ENCODE data around the gene ACBD6. TPM values are rescaled to one million over a fixed set of nuclear protein-coding genes. Genes with fewer than 3 reads are reported as not detected.

ACBD6 gene
- total RNA-seq, 2 donors from 2014 or later = 43.2 to 54.5 TPM

DNA sequence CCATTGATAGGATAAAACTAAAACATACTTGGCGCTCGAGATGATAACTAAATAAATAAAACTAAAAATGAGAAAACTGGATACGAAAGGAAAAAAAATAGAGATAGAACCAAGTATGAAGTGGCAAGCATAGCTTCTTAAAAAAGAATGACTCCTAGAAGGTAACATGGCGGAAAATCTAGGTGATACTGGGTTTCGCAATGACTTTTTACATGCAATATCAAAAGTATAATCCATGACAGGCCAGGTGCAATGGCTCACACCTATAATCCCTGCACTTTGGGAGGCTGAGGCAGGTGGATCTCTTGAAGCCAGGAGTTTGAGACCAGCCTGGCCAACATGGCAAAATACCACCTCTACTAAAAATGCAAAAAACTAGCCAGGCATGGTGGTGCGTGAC, 70.7 kb downstream of the ACBD6 start:
- Histone ChIP-seq H3K9ac (ENCODE audit: extremely low read depth, low read length, poor library complexity, severe bottlenecking) (no peak overlapping the region), H3K36me3 (ENCODE audit: control insufficient read depth, insufficient read depth, low read length) (peaks cover 4% of the 10 kb centered on the region), H3K4me3 (ENCODE audit: low read length) (no peak overlapping the region), H3K4me1 (ENCODE audit: control insufficient read depth, insufficient read depth, low read length) (no peaks in the 10 kb centered on the region), H3K27ac (ENCODE audit: low read depth, low read length) (no peak overlapping the region), H3K27me3 (ENCODE audit: control insufficient read depth, insufficient read depth, low read length, poor library complexity, severe bottlenecking) (no peaks in the 10 kb centered on the region), H3K9me3 (ENCODE audit: control insufficient read depth, low read length) (no peaks in the 10 kb centered on the region)
- no peak for DNase-seq
- H3K9me3 Mint-ChIP-seq = no peaks in the 10 kb centered on the region
- no peaks in the 10 kb centered on the region for H3K27me3 Mint-ChIP-seq (ENCODE audit: insufficient read depth)
- 77 to 96% methylated on average over 3 to 6 of the region's 6 CpGs for WGBS, 2 experiments (ENCODE audit: insufficient coverage in 1 of 2, insufficient read length in 1 of 2)
- H3K27ac Mint-ChIP-seq = no peak overlapping the region
- TF ChIP-seq, protein P1, sequence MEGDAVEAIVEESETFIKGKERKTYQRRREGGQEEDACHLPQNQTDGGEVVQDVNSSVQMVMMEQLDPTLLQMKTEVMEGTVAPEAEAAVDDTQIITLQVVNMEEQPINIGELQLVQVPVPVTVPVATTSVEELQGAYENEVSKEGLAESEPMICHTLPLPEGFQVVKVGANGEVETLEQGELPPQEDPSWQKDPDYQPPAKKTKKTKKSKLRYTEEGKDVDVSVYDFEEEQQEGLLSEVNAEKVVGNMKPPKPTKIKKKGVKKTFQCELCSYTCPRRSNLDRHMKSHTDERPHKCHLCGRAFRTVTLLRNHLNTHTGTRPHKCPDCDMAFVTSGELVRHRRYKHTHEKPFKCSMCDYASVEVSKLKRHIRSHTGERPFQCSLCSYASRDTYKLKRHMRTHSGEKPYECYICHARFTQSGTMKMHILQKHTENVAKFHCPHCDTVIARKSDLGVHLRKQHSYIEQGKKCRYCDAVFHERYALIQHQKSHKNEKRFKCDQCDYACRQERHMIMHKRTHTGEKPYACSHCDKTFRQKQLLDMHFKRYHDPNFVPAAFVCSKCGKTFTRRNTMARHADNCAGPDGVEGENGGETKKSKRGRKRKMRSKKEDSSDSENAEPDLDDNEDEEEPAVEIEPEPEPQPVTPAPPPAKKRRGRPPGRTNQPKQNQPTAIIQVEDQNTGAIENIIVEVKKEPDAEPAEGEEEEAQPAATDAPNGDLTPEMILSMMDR (conservative IDR thresholded peaks at IDR 0.05) = no peak
- H3K4me1 Mint-ChIP-seq = no peaks in the 10 kb centered on the region
- H3K36me3 Mint-ChIP-seq (ENCODE audit: low read depth) = peaks cover 18% of the 10 kb centered on the region
- H3K4me3 Mint-ChIP-seq = no peak overlapping the region

DNA sequence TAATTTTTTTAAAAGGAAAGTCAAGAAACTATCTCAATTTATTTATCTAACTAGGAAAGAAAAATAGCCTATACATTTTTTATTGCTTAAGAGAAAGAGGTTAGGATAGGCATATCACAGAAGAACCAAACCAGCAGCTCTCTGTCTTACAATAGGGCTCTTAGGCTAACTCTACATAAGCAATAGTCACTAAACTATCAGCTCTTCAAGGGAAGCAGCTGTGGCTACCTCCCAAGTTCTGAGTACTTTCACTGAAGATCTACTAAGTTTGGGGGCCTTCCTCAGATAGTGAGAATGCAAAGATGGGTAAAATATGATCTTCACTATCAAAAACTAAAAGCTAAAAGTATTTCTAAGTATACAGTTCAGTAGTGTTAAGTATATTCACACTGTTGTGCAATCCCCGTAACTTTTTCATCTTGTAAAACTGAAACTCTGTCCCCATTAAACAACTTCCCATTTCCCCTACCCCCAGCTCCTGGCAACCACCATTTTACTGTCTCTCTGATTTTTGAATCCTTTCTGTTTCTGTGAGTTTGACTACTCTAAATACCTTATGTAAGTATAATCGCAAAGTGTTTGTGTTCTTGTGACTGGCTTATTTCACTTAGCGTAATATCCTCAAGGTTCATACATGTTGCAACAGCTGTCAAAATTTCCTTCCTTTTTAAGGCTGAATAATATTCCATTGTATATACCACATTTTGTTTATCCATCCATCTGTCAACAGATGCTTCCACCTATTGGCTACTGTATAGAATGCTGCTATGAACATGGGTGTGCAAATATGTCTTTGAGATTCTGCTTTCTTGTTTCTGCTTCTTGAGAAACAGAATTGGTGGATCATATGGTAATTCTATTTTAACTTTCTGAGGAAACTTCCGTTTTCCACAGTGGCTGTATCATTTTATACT, 73.3 kb downstream of the ACBD6 start:
- H3K9me3 ChIP-seq (ENCODE audit: control insufficient read depth, low read length) = no peaks in the 10 kb centered on the region
- H3K4me3 ChIP-seq (ENCODE audit: low read length) = no peak overlapping the region
- Mint-ChIP-seq H3K36me3 (ENCODE audit: low read depth) (peaks cover 4% of the 10 kb centered on the region), H3K4me1 (peaks cover 8% of the 10 kb centered on the region), H3K4me3 (no peak overlapping the region), H3K27me3 (ENCODE audit: insufficient read depth) (no peaks in the 10 kb centered on the region), H3K9me3 (no peaks in the 10 kb centered on the region), H3K27ac (no peak overlapping the region)
- no peaks in the 10 kb centered on the region for H3K36me3 ChIP-seq (ENCODE audit: control insufficient read depth, insufficient read depth, low read length)
- H3K27me3 ChIP-seq (ENCODE audit: control insufficient read depth, insufficient read depth, low read length, poor library complexity, severe bottlenecking) = no peaks in the 10 kb centered on the region
- TF ChIP-seq, protein P1 (conservative IDR thresholded peaks at IDR 0.05) = no peak
- DNase-seq = no peak
- H3K27ac ChIP-seq (ENCODE audit: low read depth, low read length) = no peak overlapping the region
- WGBS, 2 experiments (ENCODE audit: insufficient coverage in 1 of 2, insufficient read length in 1 of 2) = 83 to 98% methylated on average over 1 to 3 of the region's 4 CpGs
- no peak overlapping the region for H3K9ac ChIP-seq (ENCODE audit: extremely low read depth, low read length, poor library complexity, severe bottlenecking)
- no peaks in the 10 kb centered on the region for H3K4me1 ChIP-seq (ENCODE audit: control insufficient read depth, insufficient read depth, low read length)

DNA sequence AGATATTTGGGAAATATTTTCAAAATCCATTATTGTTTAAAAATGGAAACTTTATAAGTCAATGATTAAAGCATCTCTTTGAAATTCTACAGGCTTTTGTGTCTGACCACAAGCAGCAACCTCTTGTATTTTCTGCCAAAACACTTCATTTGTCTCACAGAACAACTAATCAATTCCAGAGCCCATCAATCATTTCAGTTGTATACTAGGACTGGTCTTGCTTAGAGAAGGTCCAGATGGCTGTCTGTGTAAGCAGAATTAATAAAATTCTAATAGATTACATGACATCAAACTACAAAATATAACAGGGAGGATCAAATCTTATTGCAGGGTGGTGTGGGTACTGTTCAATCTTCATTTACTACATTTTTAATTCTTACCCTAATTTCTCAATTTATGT, 76.4 kb downstream of the ACBD6 start:
- H3K36me3 Mint-ChIP-seq (ENCODE audit: low read depth) = peaks cover 20% of the 10 kb centered on the region

More for the DNA sequence above, 76.4 kb downstream of the ACBD6 start:
- Histone ChIP-seq H3K4me3 (ENCODE audit: low read length) (no peak overlapping the region), H3K4me1 (ENCODE audit: control insufficient read depth, insufficient read depth, low read length) (no peaks in the 10 kb centered on the region), H3K9me3 (ENCODE audit: control insufficient read depth, low read length) (no peaks in the 10 kb centered on the region), H3K36me3 (ENCODE audit: control insufficient read depth, insufficient read depth, low read length) (no peaks in the 10 kb centered on the region), H3K27ac (ENCODE audit: low read depth, low read length) (no peak overlapping the region), H3K27me3 (ENCODE audit: control insufficient read depth, insufficient read depth, low read length, poor library complexity, severe bottlenecking) (no peaks in the 10 kb centered on the region), H3K9ac (ENCODE audit: extremely low read depth, low read length, poor library complexity, severe bottlenecking) (no peak overlapping the region)
- no peak overlapping the region for H3K4me3 Mint-ChIP-seq
- TF ChIP-seq, protein P1 (conservative IDR thresholded peaks at IDR 0.05) = no peak
- DNase-seq = no peak
- H3K27me3 Mint-ChIP-seq (ENCODE audit: insufficient read depth) = no peaks in the 10 kb centered on the region
- H3K9me3 Mint-ChIP-seq = no peaks in the 10 kb centered on the region
- no peak overlapping the region for H3K27ac Mint-ChIP-seq
- H3K4me1 Mint-ChIP-seq = peaks cover 8% of the 10 kb centered on the region

Measured in endodermal cell (in vitro differentiated cells).